Measurements from ENCODE around the gene SIGLEC12.

DNA sequence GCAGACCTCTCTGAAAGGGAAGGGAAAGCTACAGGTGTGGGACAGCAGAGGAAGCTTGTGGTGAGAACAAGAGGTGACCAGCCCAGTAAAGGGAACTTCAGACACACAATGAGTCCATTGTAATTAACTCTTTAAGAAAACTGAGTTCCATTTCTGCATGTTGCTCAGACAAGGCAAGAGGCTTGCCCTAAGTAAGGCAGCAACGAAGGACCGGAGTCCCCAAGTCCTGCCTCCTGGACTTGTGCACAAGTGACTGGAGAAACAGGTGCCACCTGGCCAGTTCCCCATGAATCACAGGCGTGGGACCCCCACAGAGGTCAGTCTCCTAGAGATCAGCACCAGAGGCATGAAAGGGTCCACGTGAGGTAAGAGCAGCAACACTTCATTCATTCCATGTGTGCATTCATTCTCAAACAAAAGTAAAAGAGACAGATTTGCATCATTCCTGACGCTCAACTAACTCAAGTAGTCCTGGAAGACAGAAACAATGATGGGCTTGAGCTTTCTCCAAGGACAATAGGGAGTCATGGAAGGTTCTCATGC is 44.6 kb upstream of the SIGLEC12 start:
- TF ChIP-seq CHD2 (IDR thresholded peaks at IDR 0.05; ENCODE audit: low read length, partially characterized antibody), result no peak
- no peak for TF ChIP-seq RNF2 (IDR thresholded peaks at IDR 0.05; ENCODE audit: borderline replicate concordance, low read depth)
- no peak for TF ChIP-seq HOXB5 (CRISPR knock-in tag; IDR thresholded peaks at IDR 0.05)
- no peak for TF ChIP-seq CTCF (IDR thresholded peaks at IDR 0.05)
- TF ChIP-seq POLR2A (IDR thresholded peaks at IDR 0.05; ENCODE audit: low read length), result no peak
